ENCODE results near the gene DSCAML1.

Gene DSCAML1

GRCh38 chr11:117575856-117576255 lies 221.2 kb downstream of the DSCAML1 start:
- DNase-seq (ENCODE audit: low read depth) = no peak

- no peak for DNase-seq (ENCODE audit: low read depth)
Measured at GRCh38 chr11:117574551-117574950, 222.5 kb downstream of the DSCAML1 start.

GRCh38 chr11:117573326-117573725 lies 223.7 kb downstream of the DSCAML1 start:
- DNase-seq (ENCODE audit: low read depth) = no peak

GRCh38 chr11:117572671-117573070 lies 224.3 kb downstream of the DSCAML1 start:
- no peak for DNase-seq (ENCODE audit: low read depth)

- no peak for DNase-seq (ENCODE audit: low read depth)
Measured at GRCh38 chr11:117572129-117572528, 224.9 kb downstream of the DSCAML1 start.

- DNase-seq (ENCODE audit: low read depth) = no peak
Measured at GRCh38 chr11:117570701-117571100, 226.3 kb downstream of the DSCAML1 start.

- no peak for DNase-seq (ENCODE audit: low read depth)
Measured at GRCh38 chr11:117569911-117570310, 227.1 kb downstream of the DSCAML1 start.

- DNase-seq (ENCODE audit: low read depth) = no peak
Measured at GRCh38 chr11:117565709-117566108, 231.3 kb downstream of the DSCAML1 start.

GRCh38 chr11:117564321-117564720 lies 232.7 kb downstream of the DSCAML1 start:
- DNase-seq (ENCODE audit: low read depth) = no peak

GRCh38 chr11:117563556-117563955 lies 233.5 kb downstream of the DSCAML1 start:
- no peak for DNase-seq (ENCODE audit: low read depth)

GRCh38 chr11:117562136-117562535 lies 234.9 kb downstream of the DSCAML1 start:
- DNase-seq (ENCODE audit: low read depth) = no peak

- DNase-seq (ENCODE audit: low read depth) = no peak
Measured at GRCh38 chr11:117560780-117561530, 236.1 kb downstream of the DSCAML1 start.

- no peak for DNase-seq (ENCODE audit: low read depth)
Measured at GRCh38 chr11:117559698-117560097, 237.3 kb downstream of the DSCAML1 start.

- no peak for DNase-seq (ENCODE audit: low read depth)
Measured at GRCh38 chr11:117557361-117557760, 239.7 kb downstream of the DSCAML1 start.

GRCh38 chr11:117554601-117555333 lies 242.2 kb downstream of the DSCAML1 start:
- no peak for DNase-seq (ENCODE audit: low read depth)

- DNase-seq (ENCODE audit: low read depth) = no peak
Measured at GRCh38 chr11:117552626-117553025, 244.4 kb downstream of the DSCAML1 start.

- no peak for DNase-seq (ENCODE audit: low read depth)
Measured at GRCh38 chr11:117551761-117552343, 245.2 kb downstream of the DSCAML1 start.

- DNase-seq (ENCODE audit: low read depth) = no peak
Measured at GRCh38 chr11:117550466-117550865, 246.6 kb downstream of the DSCAML1 start.

GRCh38 chr11:117549417-117549816 lies 247.6 kb downstream of the DSCAML1 start:
- DNase-seq (ENCODE audit: low read depth) = no peak

GRCh38 chr11:117548876-117549275 lies 248.1 kb downstream of the DSCAML1 start:
- DNase-seq (ENCODE audit: low read depth) = no peak

GRCh38 chr11:117547946-117548345 lies 249.1 kb downstream of the DSCAML1 start:
- no peak for DNase-seq (ENCODE audit: low read depth)

GRCh38 chr11:117547195-117547850 lies 249.7 kb downstream of the DSCAML1 start:
- DNase-seq (ENCODE audit: low read depth) = no peak

Measured in stimulated activated CD8-positive, alpha-beta memory T cell treated with anti-CD3 and anti-CD28 coated beads, Interleukin-12 subunit alpha, Interleukin-12 subunit beta, amount 100 ng/mL, for 4 hours (primary cell).